ENCODE results near the gene RAP1GAP2.

The RAP1GAP2 gene

DNA sequence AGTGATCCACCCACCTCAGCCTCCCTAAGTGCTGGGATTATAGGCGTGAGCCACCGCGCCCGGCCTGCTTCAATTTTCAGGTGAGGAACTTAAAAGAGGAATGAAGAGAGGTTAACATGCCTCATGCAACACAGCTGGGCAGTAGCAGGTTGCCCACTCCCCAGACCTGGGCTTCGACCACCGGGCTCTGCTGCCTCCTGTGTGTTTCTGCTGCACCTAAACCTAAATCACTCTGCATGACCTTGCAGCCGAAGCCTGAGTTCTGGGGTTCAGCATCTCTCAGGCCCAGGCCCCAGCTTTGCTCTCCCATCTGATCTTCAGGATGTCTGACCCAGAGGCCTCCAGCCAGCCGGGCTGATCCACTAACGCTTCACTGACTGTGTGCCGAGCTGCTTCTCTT lies 154.6 kb downstream of the RAP1GAP2 start:
- TF ChIP-seq, protein P1, sequence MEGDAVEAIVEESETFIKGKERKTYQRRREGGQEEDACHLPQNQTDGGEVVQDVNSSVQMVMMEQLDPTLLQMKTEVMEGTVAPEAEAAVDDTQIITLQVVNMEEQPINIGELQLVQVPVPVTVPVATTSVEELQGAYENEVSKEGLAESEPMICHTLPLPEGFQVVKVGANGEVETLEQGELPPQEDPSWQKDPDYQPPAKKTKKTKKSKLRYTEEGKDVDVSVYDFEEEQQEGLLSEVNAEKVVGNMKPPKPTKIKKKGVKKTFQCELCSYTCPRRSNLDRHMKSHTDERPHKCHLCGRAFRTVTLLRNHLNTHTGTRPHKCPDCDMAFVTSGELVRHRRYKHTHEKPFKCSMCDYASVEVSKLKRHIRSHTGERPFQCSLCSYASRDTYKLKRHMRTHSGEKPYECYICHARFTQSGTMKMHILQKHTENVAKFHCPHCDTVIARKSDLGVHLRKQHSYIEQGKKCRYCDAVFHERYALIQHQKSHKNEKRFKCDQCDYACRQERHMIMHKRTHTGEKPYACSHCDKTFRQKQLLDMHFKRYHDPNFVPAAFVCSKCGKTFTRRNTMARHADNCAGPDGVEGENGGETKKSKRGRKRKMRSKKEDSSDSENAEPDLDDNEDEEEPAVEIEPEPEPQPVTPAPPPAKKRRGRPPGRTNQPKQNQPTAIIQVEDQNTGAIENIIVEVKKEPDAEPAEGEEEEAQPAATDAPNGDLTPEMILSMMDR (IDR thresholded peaks at IDR 0.05; ENCODE audit: insufficient read depth, missing control alignments) = no peak
- no peak for FAIRE-seq
- DNase-seq (ENCODE audit: insufficient read length, low spot score) = no peak

DNA sequence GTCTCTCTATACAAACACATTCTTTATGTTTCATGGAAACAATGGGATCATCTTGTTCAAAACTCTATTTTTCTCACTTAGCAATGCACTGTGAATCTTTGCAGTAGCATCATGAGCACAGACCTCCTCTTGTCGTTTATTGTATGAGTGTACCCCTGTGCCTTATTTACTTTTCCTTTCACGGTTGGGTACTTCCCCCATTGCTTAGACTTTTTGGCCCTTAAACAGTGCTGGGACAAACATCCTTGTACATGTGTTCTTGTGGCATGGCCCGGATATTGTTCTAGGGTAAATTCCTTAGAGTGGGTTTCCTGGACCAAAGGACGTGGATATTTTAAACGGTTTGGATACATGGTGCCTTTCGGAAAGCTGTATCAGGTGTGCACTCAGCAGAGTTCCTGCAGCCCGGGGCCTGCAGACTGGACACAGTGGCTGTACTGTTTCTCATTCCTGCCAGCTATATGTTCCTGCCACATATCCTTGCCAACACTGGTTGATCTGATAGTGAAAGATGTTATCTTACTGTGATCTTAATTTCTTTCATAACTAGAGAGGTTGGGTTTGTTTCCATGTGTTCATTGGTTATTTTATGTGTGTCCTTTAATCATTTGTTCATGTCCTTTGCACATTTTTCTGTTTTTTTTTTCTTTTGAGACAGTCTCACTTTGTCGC lies 156.1 kb downstream of the RAP1GAP2 start:
- TF ChIP-seq, protein P1 (IDR thresholded peaks at IDR 0.05; ENCODE audit: insufficient read depth, missing control alignments) = no peak
- no peak for FAIRE-seq
- DNase-seq (ENCODE audit: insufficient read length, low spot score) = no peak

DNA sequence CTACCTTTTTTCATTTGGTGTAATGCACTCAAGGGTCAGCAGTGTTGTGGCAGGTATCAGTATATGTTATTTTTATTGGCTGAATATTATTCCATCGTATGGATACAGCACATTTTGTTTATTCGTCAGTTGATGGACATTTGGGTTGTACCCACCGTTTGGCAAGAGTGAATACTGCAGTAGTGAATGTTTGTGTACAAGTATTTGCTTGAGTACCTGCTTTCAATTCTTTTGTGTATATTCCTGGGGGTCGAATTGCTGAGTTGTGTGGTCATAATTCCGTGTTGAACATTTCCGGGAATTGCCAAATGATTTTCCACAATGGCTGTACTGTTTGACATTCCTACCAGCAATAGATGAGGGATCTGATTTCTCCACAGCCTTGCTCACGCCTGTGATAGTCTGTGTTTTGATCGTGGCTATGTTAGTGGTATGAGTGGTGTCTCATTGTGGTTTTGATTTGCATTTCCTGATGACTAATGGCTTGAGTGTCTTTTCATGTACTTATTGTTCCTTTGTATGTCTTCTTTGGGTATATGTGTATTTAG lies 158.7 kb downstream of the RAP1GAP2 start:
- TF ChIP-seq, protein P1 (IDR thresholded peaks at IDR 0.05; ENCODE audit: insufficient read depth, missing control alignments) = no peak
- FAIRE-seq = no peak
- no peak for DNase-seq (ENCODE audit: insufficient read length, low spot score)

DNA sequence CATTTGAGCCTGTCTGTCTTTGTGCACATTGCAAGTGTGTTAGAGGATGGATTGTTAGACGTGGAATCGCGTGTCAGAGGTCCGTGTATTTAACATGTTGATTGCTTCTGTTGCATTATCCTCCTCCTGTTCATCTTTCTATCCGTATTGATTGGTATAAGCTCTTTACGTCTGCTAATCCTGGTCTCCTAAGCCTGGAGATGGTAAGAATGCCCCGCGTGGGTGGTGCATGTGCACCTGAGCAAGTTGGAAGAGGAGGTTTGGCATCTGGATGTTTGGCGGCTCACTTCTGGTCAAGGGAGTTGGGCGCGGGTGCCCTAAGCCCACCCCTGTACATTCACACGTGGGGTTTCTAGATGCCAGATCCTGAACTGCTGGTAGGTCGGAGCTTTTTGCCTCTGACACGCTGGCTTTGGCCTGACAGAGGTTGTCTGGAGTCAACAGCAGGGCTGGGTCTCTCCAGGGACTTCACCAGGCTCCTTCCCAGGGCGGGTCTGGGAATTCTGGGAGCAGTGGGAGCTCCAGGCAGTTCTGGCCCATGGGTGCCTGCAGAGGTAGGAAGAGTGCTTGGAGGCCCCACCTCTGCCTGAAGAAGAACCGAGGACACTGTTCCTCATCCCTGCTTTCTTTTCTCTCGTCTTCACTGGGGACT lies 159.8 kb downstream of the RAP1GAP2 start:
- peak; percentile 99 for FAIRE-seq

DNA sequence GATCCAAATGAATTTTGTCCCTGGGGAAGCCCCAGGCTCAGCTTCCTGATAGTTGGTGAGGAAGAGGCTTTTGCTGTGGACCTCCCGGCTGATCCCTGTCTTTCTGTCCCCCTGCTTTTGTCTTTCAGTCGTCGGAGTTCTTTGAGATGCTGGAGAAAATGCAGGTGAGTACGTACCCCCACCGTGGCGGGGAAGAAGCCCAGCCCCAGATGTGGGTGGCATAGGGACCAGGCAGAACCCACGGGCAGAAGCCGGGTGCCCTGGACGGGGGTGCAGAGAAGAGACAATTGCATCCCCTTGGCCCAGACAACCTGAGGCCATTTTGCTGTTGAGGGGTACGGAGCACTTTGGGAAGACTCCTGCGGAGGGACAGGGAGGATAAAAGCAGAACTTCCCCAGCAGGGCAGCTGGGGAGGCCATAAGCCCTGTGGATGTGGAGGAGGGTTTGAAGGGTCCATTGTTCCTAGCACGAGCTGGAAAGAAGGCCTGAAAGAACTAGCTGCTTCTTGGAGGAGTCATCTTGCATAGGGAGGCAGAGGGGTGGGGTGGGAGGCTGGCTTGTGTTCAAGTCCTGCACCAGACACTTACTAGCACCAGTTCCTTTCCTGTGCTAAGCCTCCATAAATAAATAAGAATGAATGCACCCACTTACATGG lies 161.5 kb downstream of the RAP1GAP2 start:
- no peak for FAIRE-seq
- no peak for DNase-seq (ENCODE audit: insufficient read length, low spot score)
- TF ChIP-seq, protein P1 (IDR thresholded peaks at IDR 0.05; ENCODE audit: insufficient read depth, missing control alignments) = no peak

More for the DNA sequence above, 159.8 kb downstream of the RAP1GAP2 start:
- TF ChIP-seq, protein P1 (IDR thresholded peaks at IDR 0.05; ENCODE audit: insufficient read depth, missing control alignments) = no peak
- DNase-seq (ENCODE audit: insufficient read length, low spot score) = peak; percentile 72

DNA sequence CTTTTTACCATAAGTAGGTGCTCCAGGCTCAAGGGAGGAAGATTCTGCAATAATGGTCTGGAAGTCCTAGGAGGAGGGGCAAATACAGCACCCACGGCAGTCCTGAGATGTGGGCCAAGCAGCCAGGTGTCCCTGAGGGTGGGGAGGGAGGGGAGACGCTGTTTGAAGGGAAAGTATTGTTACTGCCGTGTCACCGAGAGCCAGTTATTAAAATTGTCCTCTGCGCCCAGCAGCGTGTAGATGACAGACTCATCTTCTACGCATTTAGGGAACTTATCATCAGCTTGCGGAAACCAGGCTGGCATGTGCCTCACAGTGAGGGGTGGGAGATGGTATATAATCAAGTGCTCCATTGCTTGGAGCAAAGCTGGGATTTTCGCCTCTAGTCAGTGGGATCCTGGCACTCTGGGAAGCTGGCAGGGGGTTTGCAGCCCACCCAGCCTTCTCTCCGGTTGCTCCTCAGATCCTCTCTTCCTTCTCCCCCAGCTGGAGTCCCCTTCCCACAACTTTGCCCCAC lies 162.5 kb downstream of the RAP1GAP2 start:
- TF ChIP-seq, protein P1 (IDR thresholded peaks at IDR 0.05; ENCODE audit: insufficient read depth, missing control alignments) = no peak
- DNase-seq (ENCODE audit: insufficient read length, low spot score) = no peak
- no peak for FAIRE-seq
